ENCODE measurements around the gene BEAN1. TPM values are rescaled to one million over a fixed set of nuclear protein-coding genes. Genes with fewer than 3 reads are reported as not detected.

BEAN1 gene
- polyA plus RNA-seq, 1 donor from 2014 or later, result 0.16 TPM

DNA sequence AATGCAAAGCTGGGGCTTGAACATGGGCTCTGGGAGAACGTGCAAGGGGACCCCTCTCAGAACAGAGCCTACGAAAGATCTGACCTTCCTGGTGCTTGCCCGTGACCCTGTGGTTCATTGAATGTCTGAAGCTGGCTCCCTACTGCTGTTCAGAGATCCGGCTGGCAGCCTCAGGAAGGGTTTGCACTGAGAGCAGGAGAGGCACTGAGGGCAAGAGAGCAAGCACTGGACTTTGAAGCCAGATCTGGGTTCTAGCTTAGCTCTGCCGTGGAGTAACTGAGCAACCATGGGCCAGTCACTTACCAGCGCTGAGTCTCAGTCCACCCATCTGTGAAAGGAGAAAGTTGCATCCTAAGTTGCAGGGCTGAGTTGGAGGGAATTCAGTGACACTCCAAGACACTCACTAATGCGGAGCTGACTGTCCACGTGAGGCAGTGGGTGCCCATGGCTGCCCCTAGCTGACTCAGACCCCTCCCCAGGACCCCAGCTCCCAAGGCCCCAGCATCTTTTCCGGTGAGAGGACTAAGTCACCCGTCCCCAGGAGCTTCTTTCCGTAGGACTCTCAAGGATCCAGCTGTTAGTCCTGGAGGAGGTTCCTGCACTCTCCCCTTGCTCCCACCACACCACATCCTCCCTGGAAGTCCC lies 41.3 kb downstream of the BEAN1 start:
- TF ChIP-seq TAF1 (IDR thresholded peaks at IDR 0.05; ENCODE audit: low read depth) (no peak), RAD21 (conservative IDR thresholded peaks at IDR 0.05) (no peak)
- no peaks in the 10 kb centered on the region for H3K27me3 ChIP-seq (ENCODE audit: insufficient read depth, low read depth, low read length)
- no peaks in the 10 kb centered on the region for H3F3A ChIP-seq (ENCODE audit: insufficient read depth, low read length, poor library complexity, severe bottlenecking)
- no peak overlapping the region for H3K9ac ChIP-seq (ENCODE audit: low read length)
- H3K79me2 ChIP-seq (replicated peaks; ENCODE audit: insufficient read depth, low read length), result no peaks in the 10 kb centered on the region
- no peaks in the 10 kb centered on the region for H3K36me3 ChIP-seq (ENCODE audit: insufficient read depth, low read length)
- H3K4me3 ChIP-seq (ENCODE audit: low read length), result no peak overlapping the region
- H3K9me3 ChIP-seq (ENCODE audit: low read length), result no peaks in the 10 kb centered on the region
- no peaks in the 10 kb centered on the region for H3K9me2 ChIP-seq (ENCODE audit: insufficient read depth, low read length)
- H4K20me1 ChIP-seq (ENCODE audit: insufficient read depth), result no peaks in the 10 kb centered on the region
- H3K4me2 ChIP-seq (ENCODE audit: low read length), result no peak overlapping the region
- no peak overlapping the region for H3K27ac ChIP-seq (ENCODE audit: low read length)
- H2AFZ ChIP-seq (ENCODE audit: low read depth, low read length), result no peak overlapping the region

DNA sequence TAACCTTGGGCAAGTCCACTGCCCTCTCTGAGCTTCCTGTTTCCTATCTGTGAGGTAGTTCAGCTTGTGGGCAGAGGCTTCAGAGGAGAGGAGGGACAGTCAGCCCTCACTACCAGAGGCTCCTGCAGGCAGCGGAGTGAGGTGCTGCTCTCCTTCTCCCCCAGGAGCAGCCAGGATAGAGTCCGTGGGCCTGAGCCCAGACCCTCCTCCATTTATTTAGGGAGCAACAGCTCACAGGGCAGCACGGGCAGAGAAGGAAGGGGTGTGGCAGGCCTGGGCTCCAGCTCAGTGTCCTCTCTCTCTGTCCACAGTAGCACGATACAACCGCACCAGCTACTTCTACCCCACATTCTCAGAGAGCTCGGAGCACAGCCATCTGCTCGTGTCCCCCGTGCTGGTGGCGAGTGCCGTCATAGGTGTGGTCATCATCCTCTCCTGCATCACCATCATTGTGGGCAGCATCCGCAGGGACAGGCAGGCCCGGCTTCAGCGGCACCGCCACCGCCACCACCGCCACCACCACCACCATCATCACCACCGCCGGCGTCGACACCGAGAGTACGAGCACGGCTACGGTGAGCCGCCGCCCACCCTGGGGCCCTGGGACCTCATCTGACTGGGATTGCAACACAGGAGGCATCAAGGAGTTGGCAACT lies 42.3 kb downstream of the BEAN1 start:
- no peak overlapping the region for H3K4me2 ChIP-seq (ENCODE audit: low read length)
- H3F3A ChIP-seq (ENCODE audit: insufficient read depth, low read length, poor library complexity, severe bottlenecking), result no peaks in the 10 kb centered on the region
- no peaks in the 10 kb centered on the region for H3K9me2 ChIP-seq (ENCODE audit: insufficient read depth, low read length)
- H3K9me3 ChIP-seq (ENCODE audit: low read length), result no peaks in the 10 kb centered on the region
- H3K36me3 ChIP-seq (ENCODE audit: insufficient read depth, low read length), result no peaks in the 10 kb centered on the region
- TF ChIP-seq, protein P1, sequence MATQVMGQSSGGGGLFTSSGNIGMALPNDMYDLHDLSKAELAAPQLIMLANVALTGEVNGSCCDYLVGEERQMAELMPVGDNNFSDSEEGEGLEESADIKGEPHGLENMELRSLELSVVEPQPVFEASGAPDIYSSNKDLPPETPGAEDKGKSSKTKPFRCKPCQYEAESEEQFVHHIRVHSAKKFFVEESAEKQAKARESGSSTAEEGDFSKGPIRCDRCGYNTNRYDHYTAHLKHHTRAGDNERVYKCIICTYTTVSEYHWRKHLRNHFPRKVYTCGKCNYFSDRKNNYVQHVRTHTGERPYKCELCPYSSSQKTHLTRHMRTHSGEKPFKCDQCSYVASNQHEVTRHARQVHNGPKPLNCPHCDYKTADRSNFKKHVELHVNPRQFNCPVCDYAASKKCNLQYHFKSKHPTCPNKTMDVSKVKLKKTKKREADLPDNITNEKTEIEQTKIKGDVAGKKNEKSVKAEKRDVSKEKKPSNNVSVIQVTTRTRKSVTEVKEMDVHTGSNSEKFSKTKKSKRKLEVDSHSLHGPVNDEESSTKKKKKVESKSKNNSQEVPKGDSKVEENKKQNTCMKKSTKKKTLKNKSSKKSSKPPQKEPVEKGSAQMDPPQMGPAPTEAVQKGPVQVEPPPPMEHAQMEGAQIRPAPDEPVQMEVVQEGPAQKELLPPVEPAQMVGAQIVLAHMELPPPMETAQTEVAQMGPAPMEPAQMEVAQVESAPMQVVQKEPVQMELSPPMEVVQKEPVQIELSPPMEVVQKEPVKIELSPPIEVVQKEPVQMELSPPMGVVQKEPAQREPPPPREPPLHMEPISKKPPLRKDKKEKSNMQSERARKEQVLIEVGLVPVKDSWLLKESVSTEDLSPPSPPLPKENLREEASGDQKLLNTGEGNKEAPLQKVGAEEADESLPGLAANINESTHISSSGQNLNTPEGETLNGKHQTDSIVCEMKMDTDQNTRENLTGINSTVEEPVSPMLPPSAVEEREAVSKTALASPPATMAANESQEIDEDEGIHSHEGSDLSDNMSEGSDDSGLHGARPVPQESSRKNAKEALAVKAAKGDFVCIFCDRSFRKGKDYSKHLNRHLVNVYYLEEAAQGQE (IDR thresholded peaks at IDR 0.05; ENCODE audit: borderline replicate concordance), result no peak
- TF ChIP-seq EZH2 (IDR thresholded peaks at IDR 0.05; ENCODE audit: borderline replicate concordance, insufficient read depth, low read length, poor library complexity, severe bottlenecking) (no peak), RAD21 (conservative IDR thresholded peaks at IDR 0.05) (no peak), EP300 (conservative IDR thresholded peaks at IDR 0.05; ENCODE audit: poor library complexity, severe bottlenecking) (no peak), TAF1 (IDR thresholded peaks at IDR 0.05; ENCODE audit: low read depth) (no peak), SMC3 (conservative IDR thresholded peaks at IDR 0.05; ENCODE audit: poor library complexity) (no peak), MXI1 (conservative IDR thresholded peaks at IDR 0.05; ENCODE audit: poor library complexity, severe bottlenecking) (no peak), POLR2AphosphoS5 (IDR thresholded peaks at IDR 0.05) (no peak)
- TF ChIP-seq, protein P2, sequence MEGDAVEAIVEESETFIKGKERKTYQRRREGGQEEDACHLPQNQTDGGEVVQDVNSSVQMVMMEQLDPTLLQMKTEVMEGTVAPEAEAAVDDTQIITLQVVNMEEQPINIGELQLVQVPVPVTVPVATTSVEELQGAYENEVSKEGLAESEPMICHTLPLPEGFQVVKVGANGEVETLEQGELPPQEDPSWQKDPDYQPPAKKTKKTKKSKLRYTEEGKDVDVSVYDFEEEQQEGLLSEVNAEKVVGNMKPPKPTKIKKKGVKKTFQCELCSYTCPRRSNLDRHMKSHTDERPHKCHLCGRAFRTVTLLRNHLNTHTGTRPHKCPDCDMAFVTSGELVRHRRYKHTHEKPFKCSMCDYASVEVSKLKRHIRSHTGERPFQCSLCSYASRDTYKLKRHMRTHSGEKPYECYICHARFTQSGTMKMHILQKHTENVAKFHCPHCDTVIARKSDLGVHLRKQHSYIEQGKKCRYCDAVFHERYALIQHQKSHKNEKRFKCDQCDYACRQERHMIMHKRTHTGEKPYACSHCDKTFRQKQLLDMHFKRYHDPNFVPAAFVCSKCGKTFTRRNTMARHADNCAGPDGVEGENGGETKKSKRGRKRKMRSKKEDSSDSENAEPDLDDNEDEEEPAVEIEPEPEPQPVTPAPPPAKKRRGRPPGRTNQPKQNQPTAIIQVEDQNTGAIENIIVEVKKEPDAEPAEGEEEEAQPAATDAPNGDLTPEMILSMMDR (IDR thresholded peaks at IDR 0.05; ENCODE audit: poor library complexity, severe bottlenecking), result no peak
- H3K79me2 ChIP-seq (replicated peaks; ENCODE audit: insufficient read depth, low read length), result no peaks in the 10 kb centered on the region
- H4K20me1 ChIP-seq (ENCODE audit: insufficient read depth), result no peaks in the 10 kb centered on the region
- no peak overlapping the region for H3K9ac ChIP-seq (ENCODE audit: low read length)
- H2AFZ ChIP-seq (ENCODE audit: low read depth, low read length), result no peak overlapping the region
- no peak overlapping the region for H3K27ac ChIP-seq (ENCODE audit: low read length)
- H3K4me3 ChIP-seq (ENCODE audit: low read length), result no peak overlapping the region
- no peaks in the 10 kb centered on the region for H3K27me3 ChIP-seq (ENCODE audit: insufficient read depth, low read depth, low read length)
